GM18868 (cell line): ENCODE measurements around the gene AKR1C3.
"Not testable (repeated sequence)": the region's sequence is repeated elsewhere in the genome, so short reads cannot be mapped to it uniquely, and the experiment has no call there.

ENCODE experiments used
- ATAC-seq: cut with Tn5 transposase; IDR thresholded peaks from one replicate; pipeline ENCODE4 v1.9.1; 2021; ENCODE audit warnings: mild to moderate bottlenecking, moderate library complexity; ENCODE audit not compliant: unreplicated experiment

AKR1C3 gene

GRCh38 chr10:5094265-5095205, at the start of gene AKR1C3:
TSS of gene AKR1C3 (plus strand) at chr10:5094414. CDS start at chr10:5094445, 31 bp downstream.
- ATAC-seq: no peak

- no peak for ATAC-seq
Observed at GRCh38 chr10:5045095-5045494, 49.1 kb upstream of the AKR1C3 start.

DNA sequence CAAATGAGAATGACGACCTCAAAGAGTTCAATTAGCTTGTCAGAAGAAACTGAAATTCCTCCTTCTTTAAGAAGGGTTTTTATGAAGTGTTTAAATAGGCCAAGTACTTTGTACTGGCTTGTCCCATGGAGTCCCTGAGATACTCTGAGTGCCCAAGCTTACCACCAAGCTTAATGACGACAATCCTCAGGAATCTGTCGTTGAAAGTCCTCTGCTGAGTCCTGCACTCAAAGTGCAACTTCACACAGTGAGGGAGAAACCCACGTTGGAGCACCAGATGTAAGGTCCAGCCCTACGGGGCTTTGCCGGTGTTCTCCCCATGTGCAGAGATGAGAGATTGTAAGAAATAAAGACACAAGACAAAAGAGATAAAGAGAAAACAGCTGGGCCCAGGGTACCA, 47.8 kb upstream of the AKR1C3 start:
- no peak for ATAC-seq

DNA sequence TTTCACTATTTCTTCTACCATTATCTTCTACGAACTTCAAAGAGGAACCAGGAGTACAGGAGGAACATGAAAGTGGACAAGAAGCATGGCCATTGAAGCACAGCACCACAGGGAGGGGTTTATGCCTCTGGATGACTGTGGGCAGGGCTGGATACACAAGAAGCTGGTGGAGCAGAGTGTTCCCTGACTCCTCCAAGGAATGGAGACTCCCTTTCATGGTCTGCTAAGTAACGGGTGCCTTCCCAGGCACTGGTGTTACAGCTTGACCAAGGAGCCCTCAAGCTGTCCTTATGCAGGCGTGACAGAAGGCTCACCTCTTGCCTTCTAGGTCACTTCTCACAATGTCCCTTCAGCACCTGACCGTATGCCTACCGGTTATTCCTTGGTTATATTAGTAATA, 47.2 kb upstream of the AKR1C3 start:
- ATAC-seq: not testable (repeated sequence)

DNA sequence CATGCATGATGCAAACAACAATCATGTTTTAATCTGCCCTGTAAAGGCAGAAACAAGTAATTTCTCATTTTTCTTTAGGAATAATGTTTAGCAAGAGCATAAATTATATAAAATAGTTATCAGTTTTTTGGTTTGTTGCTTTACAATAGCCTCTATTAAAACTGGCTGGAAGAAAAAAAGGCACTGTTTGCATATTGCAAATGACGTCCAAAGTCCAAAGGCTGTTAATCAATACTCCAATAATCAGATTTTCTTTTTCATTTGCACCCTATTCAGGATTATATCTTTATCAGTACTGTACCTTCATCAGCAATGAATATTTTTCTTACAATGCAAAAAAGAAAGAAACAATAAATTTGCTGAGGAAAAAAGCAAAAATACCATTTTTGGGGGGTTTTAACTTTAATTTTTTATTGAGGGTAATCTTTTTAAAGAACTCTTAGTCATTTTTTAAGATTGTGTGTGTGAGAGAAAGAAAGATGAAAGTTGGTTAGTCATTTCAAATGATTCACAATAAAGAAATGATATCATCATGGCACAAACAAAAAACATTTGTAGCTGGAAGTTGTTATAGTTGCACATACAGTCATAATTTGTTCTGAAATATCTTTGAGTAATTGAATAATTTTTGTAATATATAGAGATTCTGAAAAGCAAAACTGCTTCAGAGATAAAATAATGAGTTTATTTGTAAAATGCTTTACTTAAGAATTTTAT, 46.1 kb upstream of the AKR1C3 start:
- ATAC-seq: no peak

- ATAC-seq: not testable (repeated sequence)
Observed at GRCh38 chr10:5052951-5053500, 41.2 kb upstream of the AKR1C3 start.

GRCh38 chr10:5054831-5055230, 39.4 kb upstream of the AKR1C3 start:
- ATAC-seq: not testable (repeated sequence)

DNA sequence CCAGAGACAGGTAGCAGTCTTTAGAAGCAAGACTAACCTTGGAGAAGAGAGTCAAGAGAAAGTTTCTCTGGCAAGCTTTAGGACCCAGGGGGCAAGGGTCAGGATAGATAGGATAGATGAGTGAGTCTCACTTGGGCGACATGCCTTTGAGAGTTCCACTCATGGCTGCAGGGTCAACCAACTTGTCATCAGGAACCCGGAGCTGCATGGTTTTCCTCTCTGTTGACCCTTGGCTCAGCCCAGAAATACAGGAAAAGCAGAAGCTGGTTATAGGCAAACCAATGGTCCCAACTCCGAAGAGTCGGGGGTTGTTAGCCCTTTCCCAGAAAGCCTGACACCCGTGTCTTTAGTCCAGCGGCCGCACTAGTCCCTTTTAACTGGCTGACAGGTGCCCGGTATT, 34.9 kb upstream of the AKR1C3 start:
- ATAC-seq: not testable (repeated sequence)

- not testable (repeated sequence) for ATAC-seq
Observed at GRCh38 chr10:5060791-5061190, 33.4 kb upstream of the AKR1C3 start.

GRCh38 chr10:5064656-5065055, 29.6 kb upstream of the AKR1C3 start:
- no peak for ATAC-seq

DNA sequence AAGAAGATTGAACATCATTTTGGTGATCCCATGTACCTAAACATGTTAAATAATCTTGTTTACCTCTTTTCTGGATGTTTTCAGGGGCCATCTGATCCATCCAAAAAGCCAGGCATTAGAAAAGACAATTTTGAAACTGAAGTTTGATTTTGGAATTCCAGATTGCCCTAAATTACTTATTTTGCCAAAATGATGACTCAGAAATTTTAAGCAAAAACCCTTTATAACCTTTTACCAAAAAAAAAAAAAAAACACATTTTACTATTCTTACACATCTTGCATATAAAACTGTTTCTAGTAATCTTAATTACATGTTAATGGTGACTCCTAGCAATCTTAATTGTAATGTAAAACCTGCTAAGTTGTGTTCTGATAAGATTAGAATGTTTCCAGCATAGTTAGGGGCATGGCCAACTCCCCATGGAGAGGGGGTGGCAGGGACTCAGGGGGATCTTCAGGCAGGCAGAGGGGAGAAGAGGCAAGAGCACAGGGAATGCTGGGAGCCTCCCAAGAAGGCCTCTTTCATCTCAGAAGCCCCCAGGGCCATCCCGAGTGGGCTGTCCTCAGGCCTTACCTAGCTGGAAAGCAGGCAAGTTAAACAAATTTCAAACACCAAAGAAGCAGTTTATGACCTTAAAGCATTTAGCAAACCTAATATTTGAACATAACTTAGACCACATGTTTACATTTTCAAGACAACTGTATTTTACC, 25.8 kb upstream of the AKR1C3 start:
- ATAC-seq: no peak

DNA sequence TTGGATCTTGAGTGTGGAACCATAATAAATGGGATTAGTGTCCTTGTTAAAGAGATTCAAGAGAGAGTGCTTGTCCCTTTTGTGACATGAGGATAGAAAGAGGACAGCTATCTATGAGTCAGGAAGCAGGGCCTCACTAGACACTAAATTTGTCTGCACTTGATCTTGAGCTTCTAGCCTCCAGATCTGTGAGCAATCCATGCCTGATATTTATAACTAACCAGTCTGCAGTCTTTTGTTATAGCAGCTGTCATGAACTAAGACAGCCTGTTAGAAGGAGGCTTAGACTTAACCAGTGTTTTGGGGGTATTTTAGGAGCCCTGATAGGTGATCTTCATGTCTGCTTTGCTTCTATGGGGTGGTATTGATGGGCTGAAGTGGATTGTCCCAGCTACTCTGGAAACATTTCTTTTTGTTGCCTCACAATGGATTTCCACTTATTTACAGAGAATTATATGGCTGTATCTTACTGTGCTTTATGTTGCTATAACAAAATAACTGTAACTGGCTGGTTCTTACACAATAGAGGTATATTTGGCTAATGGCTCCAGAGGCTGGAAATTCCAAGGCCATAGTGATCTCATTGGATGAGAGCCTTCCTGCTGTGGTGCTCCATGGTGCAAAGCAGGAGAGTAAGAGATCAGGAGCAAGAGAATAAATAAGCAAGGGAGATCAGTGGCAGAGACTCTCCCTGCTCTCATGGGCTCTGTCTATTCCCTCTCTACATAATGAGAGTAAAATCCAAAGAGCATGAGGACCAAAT, 23.4 kb upstream of the AKR1C3 start:
- no peak for ATAC-seq

DNA sequence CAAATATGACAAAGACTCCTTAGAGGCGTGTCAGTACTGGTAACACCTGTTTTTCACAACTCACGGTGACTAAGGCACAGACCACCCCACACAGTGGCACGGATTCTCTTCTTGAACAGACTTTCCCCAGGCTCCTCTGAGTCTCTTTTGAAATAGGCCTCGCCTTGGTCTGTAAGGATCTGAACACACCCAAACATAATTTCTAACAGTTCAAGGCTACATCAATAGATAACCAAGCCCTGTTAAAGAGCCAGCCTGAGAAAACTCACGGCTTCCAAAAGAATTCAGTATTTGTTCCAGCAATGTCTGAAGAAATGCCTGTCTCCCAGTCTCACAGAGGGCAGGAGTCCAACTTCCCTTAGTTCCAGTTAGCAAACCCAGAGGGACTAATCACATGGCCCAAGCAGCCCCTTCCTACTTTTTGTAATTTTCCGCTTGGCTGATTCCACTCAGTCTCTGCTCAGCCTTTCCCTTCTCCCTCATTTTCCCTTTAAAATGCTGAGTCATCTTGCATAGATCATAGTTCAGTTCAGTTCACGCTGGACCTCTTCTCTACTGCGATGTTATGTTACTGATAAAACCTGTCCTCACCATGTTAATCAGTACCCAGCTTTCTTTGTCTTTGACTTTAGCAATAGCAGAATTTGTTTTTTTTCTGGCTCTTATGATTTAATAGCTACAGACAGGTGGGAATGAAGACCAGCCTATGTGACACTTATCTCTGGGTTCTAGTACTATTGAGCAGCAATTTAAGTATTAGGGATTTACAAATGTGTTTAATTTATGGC, 22.6 kb upstream of the AKR1C3 start:
- no peak for ATAC-seq

GRCh38 chr10:5073659-5074058, 20.6 kb upstream of the AKR1C3 start:
- ATAC-seq: no peak

DNA sequence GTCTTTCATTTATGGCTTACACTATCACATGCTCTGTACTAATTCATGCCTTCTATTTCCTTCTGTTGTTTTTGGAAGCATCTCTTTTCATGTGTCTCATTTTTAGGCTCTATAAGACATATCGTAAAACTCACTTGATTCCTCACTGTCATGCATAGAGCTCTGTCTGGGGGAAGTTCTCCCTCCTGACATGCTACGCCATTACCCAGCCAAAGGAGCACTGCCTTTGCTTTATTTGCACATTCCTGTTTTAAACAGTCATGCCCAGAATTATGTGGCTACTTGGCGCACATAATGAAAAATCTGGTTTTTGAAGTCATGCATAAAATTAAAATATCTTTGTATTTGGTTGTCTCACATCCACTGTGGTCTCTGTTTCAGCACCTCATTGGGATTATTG, 17.6 kb upstream of the AKR1C3 start:
- ATAC-seq: no peak

DNA sequence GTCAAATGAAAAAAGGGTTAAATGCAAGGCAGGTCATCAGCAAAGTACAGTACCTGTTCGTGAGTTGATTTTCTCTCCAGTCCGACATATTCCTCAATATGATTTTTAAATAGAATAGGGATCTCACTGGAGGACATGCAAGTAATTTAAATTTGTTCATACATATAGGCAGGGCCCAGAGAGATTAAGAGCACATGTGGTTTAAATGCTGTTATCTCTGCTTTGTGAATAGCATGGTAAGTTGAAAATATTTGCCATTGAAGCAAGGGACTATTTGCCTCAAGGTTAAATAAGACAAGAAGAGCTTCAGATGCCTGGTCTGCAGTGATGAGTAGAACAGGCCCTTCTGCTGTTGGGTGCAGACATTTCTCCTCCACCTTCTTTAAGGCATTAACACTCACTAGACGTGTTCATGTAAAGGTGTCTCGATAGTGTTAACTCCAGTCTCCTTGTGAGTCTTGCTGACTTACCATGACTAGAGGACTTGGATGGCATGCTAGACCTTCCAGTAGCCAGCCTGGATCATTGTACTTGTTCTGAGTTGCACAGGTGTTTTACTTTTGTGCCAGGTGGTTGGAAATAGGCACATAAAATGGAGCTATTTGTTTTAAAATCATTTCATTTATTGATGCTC, 15.6 kb upstream of the AKR1C3 start:
- ATAC-seq: no peak

DNA sequence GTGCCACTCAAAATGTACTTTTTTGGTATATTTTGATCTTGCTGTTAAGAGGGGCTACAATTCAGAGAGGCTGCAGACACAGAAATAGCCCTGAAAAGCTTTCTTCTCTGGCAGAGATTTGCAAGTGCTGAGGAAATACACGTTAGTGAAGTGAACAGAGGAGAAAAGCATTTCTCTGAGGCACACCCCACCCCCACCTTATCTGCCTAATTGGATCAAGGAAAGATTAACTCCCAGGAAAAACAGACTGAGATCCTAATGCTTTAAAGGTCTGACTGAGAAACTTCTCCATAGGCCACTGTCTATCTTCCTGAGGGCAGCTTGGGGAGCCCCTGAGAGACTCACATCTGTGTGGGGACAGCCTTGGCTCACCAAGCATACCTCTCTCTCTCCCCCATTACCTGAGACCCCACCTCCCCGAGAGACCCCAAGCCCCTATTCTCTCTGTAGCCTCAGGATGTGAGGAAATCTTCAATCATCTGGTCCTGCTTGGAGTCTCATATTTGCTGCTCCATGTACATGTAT, 14.8 kb upstream of the AKR1C3 start:
- no peak for ATAC-seq

- ATAC-seq: no peak
Observed at GRCh38 chr10:5079836-5080235, 14.4 kb upstream of the AKR1C3 start.

GRCh38 chr10:5081091-5081490, 13.1 kb upstream of the AKR1C3 start:
- ATAC-seq: no peak
